Measurements from ENCODE around the gene BNC2. TPM values are rescaled to one million over a fixed set of nuclear protein-coding genes. Genes with fewer than 3 reads are reported as not detected.

BNC2 gene
- total and polyA plus RNA-seq, 7 experiments from 2014 or later = 0.05 to 1.5 (median 0.59) TPM; not detected in 3

DNA sequence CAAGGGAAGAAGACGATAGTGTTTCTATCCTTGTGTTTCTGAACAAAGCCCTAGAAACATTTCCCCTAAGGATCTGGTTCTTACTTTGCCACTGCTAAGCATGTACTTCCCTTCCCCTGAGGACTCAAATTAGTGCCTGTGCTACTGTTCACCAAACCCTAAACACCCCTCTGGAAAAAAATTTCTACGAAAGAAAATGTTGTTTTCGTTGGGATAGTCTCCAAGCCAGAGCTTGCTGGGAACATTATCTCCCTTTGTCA is 294.6 kb downstream of the BNC2 start:
- Histone ChIP-seq H3K4me1 (ENCODE audit: control insufficient read depth in 2 of 2, insufficient read depth in 2 of 2, low read length in 2 of 2) (no peaks in the 10 kb centered on the region), H3K27ac (ENCODE audit: low read depth, low read length) (no peak overlapping the region), H3K9me3 (ENCODE audit: control insufficient read depth in 2 of 3, low read length in 3 of 3) (no peaks in the 10 kb centered on the region), H3K4me3 (ENCODE audit: low read length) (no peak overlapping the region), H3K36me3 (ENCODE audit: control insufficient read depth in 2 of 3, insufficient read depth in 3 of 3, low read length in 3 of 3) (no peaks in the 10 kb centered on the region), H3K27me3 (ENCODE audit: control insufficient read depth in 2 of 2, insufficient read depth in 2 of 2, low read length in 2 of 2) (no peaks in the 10 kb centered on the region)
- Mint-ChIP-seq H3K4me1 (no peaks in the 10 kb centered on the region), H3K27me3 (no peaks in the 10 kb centered on the region), H3K27ac (no peak overlapping the region), H3K36me3 (no peaks in the 10 kb centered on the region), H3K9me3 (peaks cover 0 to 5% (median 0%) of the 10 kb centered on the region in 11 donors), H3K4me3 (no peak overlapping the region)
- DNase-seq = no peak
- intact Hi-C loops (cut with micrococcal nuclease) = no loop called here
- no peak for ATAC-seq
- CTCF ChIA-PET = no interaction called here
- POLR2A ChIA-PET = no interaction called here

- POLR2A ChIA-PET = no interaction called here
- Mint-ChIP-seq H3K27ac (no peak overlapping the region), H3K4me1 (no peaks in the 10 kb centered on the region)
Observed at GRCh38 chr9:16575142-16575985, 295.1 kb downstream of the BNC2 start.

DNA sequence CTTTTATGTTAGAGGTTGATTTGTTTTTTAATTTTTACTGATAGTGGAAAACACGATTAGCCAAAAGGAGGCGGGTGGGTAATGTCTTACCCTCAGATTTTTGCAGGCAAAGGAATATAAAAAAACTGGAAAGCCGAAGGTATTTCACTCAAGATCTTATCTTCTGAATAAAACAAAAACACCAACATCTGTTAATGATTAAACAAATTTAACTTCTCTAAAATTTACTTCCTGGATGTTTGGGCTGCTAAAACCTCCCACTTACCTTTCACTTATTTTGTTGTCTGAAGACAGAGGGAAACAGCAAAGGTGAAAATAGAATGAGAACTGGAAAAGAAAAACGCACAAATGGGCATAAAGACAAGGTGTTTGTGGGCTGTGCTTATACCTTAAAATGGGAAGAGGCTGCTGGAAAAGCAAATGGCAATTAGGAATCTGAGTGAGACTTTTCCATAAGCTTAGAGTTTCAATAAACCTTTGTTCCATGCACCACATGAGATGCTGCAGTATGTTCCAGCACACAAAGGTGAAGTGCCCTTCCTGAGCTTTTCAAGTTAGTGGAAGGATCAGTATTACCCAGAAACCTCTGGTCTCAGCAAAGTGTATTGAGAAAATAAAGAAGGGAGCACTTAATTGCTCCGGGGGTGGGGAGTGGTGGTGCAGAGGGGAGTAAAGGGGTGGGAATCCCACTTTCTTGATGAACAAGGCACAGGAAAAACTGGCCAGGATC is 298.3 kb downstream of the BNC2 start:
- Mint-ChIP-seq H3K4me3 (no peak overlapping the region), H3K27me3 (peaks cover 0 to 4% (median 0%) of the 10 kb centered on the region in 5 donors), H3K9me3 (peaks cover 0 to 4% (median 0%) of the 10 kb centered on the region in 11 donors), H3K27ac (no peak overlapping the region), H3K36me3 (no peaks in the 10 kb centered on the region), H3K4me1 (no peaks in the 10 kb centered on the region)
- Histone ChIP-seq H3K9me3 (ENCODE audit: control insufficient read depth in 2 of 3, low read length in 3 of 3) (no peaks in the 10 kb centered on the region), H3K4me1 (ENCODE audit: control insufficient read depth in 2 of 2, insufficient read depth in 2 of 2, low read length in 2 of 2) (no peaks in the 10 kb centered on the region), H3K27ac (ENCODE audit: low read depth, low read length) (no peak overlapping the region), H3K27me3 (ENCODE audit: control insufficient read depth in 2 of 2, insufficient read depth in 2 of 2, low read length in 2 of 2) (no peaks in the 10 kb centered on the region), H3K4me3 (ENCODE audit: low read length) (no peak overlapping the region), H3K36me3 (ENCODE audit: control insufficient read depth in 2 of 3, insufficient read depth in 3 of 3, low read length in 3 of 3) (no peaks in the 10 kb centered on the region)
- POLR2A ChIA-PET = no interaction called here
- CTCF ChIA-PET = no interaction called here
- DNase-seq (no peak), ATAC-seq (no peak)
- intact Hi-C loops (cut with micrococcal nuclease) = no loop called here

More at GRCh38 chr9:16575142-16575985, 295.1 kb downstream of the BNC2 start:
- Histone ChIP-seq H3K4me3 (ENCODE audit: low read length) (no peak overlapping the region), H3K9me3 (ENCODE audit: control insufficient read depth in 2 of 3, low read length in 3 of 3) (no peaks in the 10 kb centered on the region), H3K4me1 (ENCODE audit: control insufficient read depth in 2 of 2, insufficient read depth in 2 of 2, low read length in 2 of 2) (no peaks in the 10 kb centered on the region), H3K36me3 (ENCODE audit: control insufficient read depth in 2 of 3, insufficient read depth in 3 of 3, low read length in 3 of 3) (no peaks in the 10 kb centered on the region), H3K27me3 (ENCODE audit: control insufficient read depth in 2 of 2, insufficient read depth in 2 of 2, low read length in 2 of 2) (no peaks in the 10 kb centered on the region), H3K27ac (ENCODE audit: low read depth, low read length) (no peak overlapping the region)
- ATAC-seq (no peak), DNase-seq (no peak)
- no peaks in the 10 kb centered on the region for H3K27me3 Mint-ChIP-seq
- no peak overlapping the region for H3K4me3 Mint-ChIP-seq
- intact Hi-C loops (cut with micrococcal nuclease) = no loop called here
- peaks cover 0 to 5% (median 0%) of the 10 kb centered on the region in 11 donors for H3K9me3 Mint-ChIP-seq
- H3K36me3 Mint-ChIP-seq = no peaks in the 10 kb centered on the region
- CTCF ChIA-PET = no interaction called here

GRCh38 chr9:16571127-16571802 is 299.2 kb downstream of the BNC2 start:
- Mint-ChIP-seq H3K36me3 (no peaks in the 10 kb centered on the region), H3K27ac (no peak overlapping the region), H3K4me3 (no peak overlapping the region), H3K9me3 (peaks cover 0 to 4% (median 0%) of the 10 kb centered on the region in 11 donors), H3K27me3 (peaks cover 0 to 4% (median 0%) of the 10 kb centered on the region in 5 donors), H3K4me1 (no peaks in the 10 kb centered on the region)
- Histone ChIP-seq H3K27ac (ENCODE audit: low read depth, low read length) (no peak overlapping the region), H3K27me3 (ENCODE audit: control insufficient read depth in 2 of 2, insufficient read depth in 2 of 2, low read length in 2 of 2) (no peaks in the 10 kb centered on the region), H3K9me3 (ENCODE audit: control insufficient read depth in 2 of 3, low read length in 3 of 3) (no peaks in the 10 kb centered on the region), H3K4me3 (ENCODE audit: low read length) (no peak overlapping the region), H3K36me3 (ENCODE audit: control insufficient read depth in 2 of 3, insufficient read depth in 3 of 3, low read length in 3 of 3) (no peaks in the 10 kb centered on the region), H3K4me1 (ENCODE audit: control insufficient read depth in 2 of 2, insufficient read depth in 2 of 2, low read length in 2 of 2) (no peaks in the 10 kb centered on the region)
- no peak for DNase-seq
- intact Hi-C loops (cut with micrococcal nuclease) = no loop called here
- ATAC-seq = no peak
- ChIA-PET CTCF (no interaction called here), POLR2A (no interaction called here)

- Histone ChIP-seq H3K27ac (ENCODE audit: low read depth, low read length) (no peak overlapping the region), H3K4me3 (ENCODE audit: low read length) (no peak overlapping the region), H3K4me1 (ENCODE audit: control insufficient read depth in 2 of 2, insufficient read depth in 2 of 2, low read length in 2 of 2) (no peaks in the 10 kb centered on the region), H3K36me3 (ENCODE audit: control insufficient read depth in 2 of 3, insufficient read depth in 3 of 3, low read length in 3 of 3) (no peaks in the 10 kb centered on the region), H3K27me3 (ENCODE audit: control insufficient read depth in 2 of 2, insufficient read depth in 2 of 2, low read length in 2 of 2) (no peaks in the 10 kb centered on the region), H3K9me3 (ENCODE audit: control insufficient read depth in 2 of 3, low read length in 3 of 3) (no peaks in the 10 kb centered on the region)
- ATAC-seq (no peak), DNase-seq (no peak)
- intact Hi-C loops (cut with micrococcal nuclease) = no loop called here
- Mint-ChIP-seq H3K4me3 (no peak overlapping the region), H3K4me1 (no peaks in the 10 kb centered on the region), H3K27me3 (peaks cover 0 to 1% (median 0%) of the 10 kb centered on the region in 5 donors), H3K9me3 (peaks cover 0 to 6% (median 0%) of the 10 kb centered on the region in 11 donors), H3K36me3 (no peaks in the 10 kb centered on the region), H3K27ac (no peak overlapping the region)
- ChIA-PET CTCF (no interaction called here), POLR2A (no interaction called here)
Observed at GRCh38 chr9:16563446-16563845, 307.0 kb downstream of the BNC2 start.

DNA sequence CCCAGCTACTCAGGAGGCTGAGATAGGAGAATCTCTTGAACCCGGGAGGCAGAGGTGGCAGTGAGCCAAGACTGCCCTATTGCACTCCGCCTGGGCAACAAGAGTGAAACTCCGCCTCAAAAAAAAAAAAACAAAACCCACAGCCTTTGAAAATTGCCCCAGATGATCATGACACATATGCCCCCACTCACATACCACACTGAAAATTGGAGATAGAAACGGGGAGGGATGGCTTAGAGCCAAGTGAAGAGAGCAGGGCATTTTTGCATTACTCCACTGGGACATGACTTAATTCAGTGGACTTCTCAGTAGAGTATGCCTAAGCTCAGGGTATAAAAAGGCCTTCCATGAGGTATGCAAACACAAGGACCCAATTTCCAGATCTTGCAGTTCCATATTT is 309.3 kb downstream of the BNC2 start:
- no peaks in the 10 kb centered on the region for H3K27me3 ChIP-seq (ENCODE audit: control insufficient read depth in 2 of 2, insufficient read depth in 2 of 2, low read length in 2 of 2)
- intact Hi-C loops (cut with micrococcal nuclease) = no loop called here
- peaks cover 0 to 8% (median 2%) of the 10 kb centered on the region in 11 donors for H3K9me3 Mint-ChIP-seq
- ChIA-PET POLR2A (no interaction called here), CTCF (interaction anchor here (0.7 kb wide), 1 partner anchor 221 kb away, joined by 3 read pairs; no protein-coding TSS in a partner anchor)
- H3K4me3 ChIP-seq (ENCODE audit: low read length) = no peak overlapping the region
- no peaks in the 10 kb centered on the region for H3K27me3 Mint-ChIP-seq
- H3K36me3 ChIP-seq (ENCODE audit: control insufficient read depth in 2 of 3, insufficient read depth in 3 of 3, low read length in 3 of 3) = no peaks in the 10 kb centered on the region
- no peak overlapping the region for H3K27ac Mint-ChIP-seq
- H3K4me1 ChIP-seq (ENCODE audit: control insufficient read depth in 2 of 2, insufficient read depth in 2 of 2, low read length in 2 of 2) = no peaks in the 10 kb centered on the region
- ATAC-seq = no peak
- DNase-seq = no peak
- H3K9me3 ChIP-seq (ENCODE audit: control insufficient read depth in 2 of 3, low read length in 3 of 3) = no peaks in the 10 kb centered on the region
- H3K4me3 Mint-ChIP-seq = no peak overlapping the region
- H3K4me1 Mint-ChIP-seq = no peaks in the 10 kb centered on the region
- H3K27ac ChIP-seq (ENCODE audit: low read depth, low read length) = no peak overlapping the region
- peaks cover 0 to 3% (median 0%) of the 10 kb centered on the region in 5 donors for H3K36me3 Mint-ChIP-seq

Data from naive thymus-derived CD4-positive, alpha-beta T cell (primary cell).